ENCODE results near the gene VAC14. TPM values are rescaled to one million over a fixed set of nuclear protein-coding genes. Genes with fewer than 3 reads are reported as not detected.

VAC14 gene
- polyA plus RNA-seq, 1 of the 3 experiments (the other 2 are of a cell fraction): 33.2 TPM

DNA sequence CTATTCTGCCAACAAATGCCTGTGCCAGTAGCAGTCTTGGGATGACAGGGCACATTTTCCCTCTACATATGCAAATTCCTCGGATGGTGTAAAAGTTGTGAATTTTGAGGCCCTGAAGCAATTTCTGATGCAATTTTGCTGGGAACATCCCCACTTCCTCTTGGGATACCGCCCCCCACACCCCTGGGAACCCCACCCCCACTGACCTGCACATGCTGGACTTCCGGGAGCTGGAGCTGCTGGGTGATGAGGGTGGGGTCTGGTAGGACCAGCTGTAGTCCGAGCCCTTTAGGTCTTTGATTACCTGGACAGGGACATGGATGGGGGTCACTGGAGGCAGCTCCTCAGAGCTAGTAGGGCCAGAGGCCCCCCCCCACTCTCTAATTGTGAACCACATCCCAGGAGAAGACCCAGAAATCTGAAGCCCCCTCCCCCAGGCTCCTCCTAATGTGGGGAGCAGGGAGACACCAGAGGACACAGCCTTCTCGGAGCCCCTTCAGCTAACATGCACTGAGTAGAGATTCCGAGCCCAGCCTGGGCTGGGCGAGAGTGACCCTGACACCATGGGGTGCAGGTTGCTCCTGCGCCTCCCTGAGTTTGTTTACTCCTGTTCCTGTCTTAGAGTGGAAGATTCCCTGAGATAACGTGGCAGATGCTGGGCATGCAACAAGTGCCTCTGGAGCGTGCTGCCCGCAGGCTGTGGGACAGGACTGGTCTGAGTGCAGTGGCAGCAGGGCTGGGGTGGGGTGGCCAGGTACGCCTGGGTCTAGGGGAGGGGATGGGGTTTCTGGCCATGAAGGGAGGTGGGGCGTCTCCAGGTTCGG lies 124.1 kb downstream of the VAC14 start (continued):
- TF ChIP-seq NFIC (IDR thresholded peaks at IDR 0.05; ENCODE audit: borderline replicate concordance) (no peak), FOXJ3 (CRISPR knock-in tag; IDR thresholded peaks at IDR 0.05) (no peak), TAF1 (IDR thresholded peaks at IDR 0.05; ENCODE audit: borderline replicate concordance, low read depth, low read length) (no peak), ELF1 (IDR thresholded peaks at IDR 0.05) (no peak), GABPA (IDR thresholded peaks at IDR 0.05; ENCODE audit: low read depth) (no peak), JUND (IDR thresholded peaks at IDR 0.05) (no peak), CHD2 (IDR thresholded peaks at IDR 0.05; ENCODE audit: low read length, partially characterized antibody) (no peak)
- TF ChIP-seq, protein P1, sequence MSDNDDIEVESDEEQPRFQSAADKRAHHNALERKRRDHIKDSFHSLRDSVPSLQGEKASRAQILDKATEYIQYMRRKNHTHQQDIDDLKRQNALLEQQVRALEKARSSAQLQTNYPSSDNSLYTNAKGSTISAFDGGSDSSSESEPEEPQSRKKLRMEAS (IDR thresholded peaks at IDR 0.05; ENCODE audit: low read depth): no peak

DNA sequence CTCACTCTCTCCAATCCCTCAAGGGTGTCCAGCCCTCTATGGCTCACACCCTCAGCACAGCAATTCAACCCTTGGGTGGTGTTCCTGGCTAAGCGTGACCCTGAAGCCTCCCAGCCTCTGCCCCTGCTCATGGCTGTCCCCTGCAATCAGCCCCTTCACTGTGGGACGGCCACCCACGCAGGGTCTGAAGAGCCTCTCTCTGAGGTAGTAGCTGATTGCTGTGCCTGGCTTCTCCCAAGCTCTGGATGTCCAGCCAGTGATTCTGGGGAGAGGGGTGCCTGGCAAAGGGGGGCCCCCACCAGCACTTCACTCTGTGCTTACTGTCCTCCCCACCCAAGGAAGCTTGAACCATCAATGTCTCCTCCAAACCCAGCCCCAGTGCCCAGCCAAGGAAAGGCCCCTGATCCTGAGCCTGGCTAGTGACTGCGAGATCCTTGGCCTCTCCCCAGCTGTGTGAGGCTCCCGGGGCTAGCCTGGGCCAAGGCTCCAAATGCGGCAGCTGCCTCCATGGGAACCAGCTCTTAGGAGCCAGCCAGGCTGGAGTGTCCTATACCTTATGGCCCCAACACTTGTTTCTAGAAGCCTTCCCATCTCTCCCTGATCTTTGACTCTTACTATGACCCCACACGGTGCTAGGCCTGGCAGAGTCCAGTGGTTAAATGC lies 125.0 kb downstream of the VAC14 start:
- peaks cover 13% of the 10 kb centered on the region for H4K20me1 ChIP-seq (ENCODE audit: insufficient read depth)
- no peak overlapping the region for H2AFZ ChIP-seq (ENCODE audit: low read depth)
- no peaks in the 10 kb centered on the region; a peak in 1 of 4 replicates for H3K4me1 ChIP-seq (ENCODE audit: control insufficient read depth in 1 of 2, insufficient read depth in 2 of 2, low read depth in 1 of 2, low read length in 1 of 2)
- peaks cover 4% of the 10 kb centered on the region for H3F3A ChIP-seq (replicated peaks; ENCODE audit: insufficient read depth)
- DNase-seq: peak; percentile 17
- H3K9ac ChIP-seq: no peak overlapping the region
- TF ChIP-seq, protein P2, sequence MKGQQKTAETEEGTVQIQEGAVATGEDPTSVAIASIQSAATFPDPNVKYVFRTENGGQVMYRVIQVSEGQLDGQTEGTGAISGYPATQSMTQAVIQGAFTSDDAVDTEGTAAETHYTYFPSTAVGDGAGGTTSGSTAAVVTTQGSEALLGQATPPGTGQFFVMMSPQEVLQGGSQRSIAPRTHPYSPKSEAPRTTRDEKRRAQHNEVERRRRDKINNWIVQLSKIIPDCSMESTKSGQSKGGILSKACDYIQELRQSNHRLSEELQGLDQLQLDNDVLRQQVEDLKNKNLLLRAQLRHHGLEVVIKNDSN (IDR thresholded peaks at IDR 0.05; ENCODE audit: borderline replicate concordance, low read depth): no peak
- TF ChIP-seq JUND (IDR thresholded peaks at IDR 0.05): no peak
- TF ChIP-seq TCF12 (IDR thresholded peaks at IDR 0.05): no peak
- TF ChIP-seq RCOR1 (IDR thresholded peaks at IDR 0.05; ENCODE audit: low read length): no peak
- no peak for TF ChIP-seq SIN3A (IDR thresholded peaks at IDR 0.05; ENCODE audit: borderline replicate concordance, low read depth, low read length)
- TF ChIP-seq MEF2A (IDR thresholded peaks at IDR 0.05; ENCODE audit: borderline replicate concordance, low read depth): no peak
- TF ChIP-seq, protein P3, sequence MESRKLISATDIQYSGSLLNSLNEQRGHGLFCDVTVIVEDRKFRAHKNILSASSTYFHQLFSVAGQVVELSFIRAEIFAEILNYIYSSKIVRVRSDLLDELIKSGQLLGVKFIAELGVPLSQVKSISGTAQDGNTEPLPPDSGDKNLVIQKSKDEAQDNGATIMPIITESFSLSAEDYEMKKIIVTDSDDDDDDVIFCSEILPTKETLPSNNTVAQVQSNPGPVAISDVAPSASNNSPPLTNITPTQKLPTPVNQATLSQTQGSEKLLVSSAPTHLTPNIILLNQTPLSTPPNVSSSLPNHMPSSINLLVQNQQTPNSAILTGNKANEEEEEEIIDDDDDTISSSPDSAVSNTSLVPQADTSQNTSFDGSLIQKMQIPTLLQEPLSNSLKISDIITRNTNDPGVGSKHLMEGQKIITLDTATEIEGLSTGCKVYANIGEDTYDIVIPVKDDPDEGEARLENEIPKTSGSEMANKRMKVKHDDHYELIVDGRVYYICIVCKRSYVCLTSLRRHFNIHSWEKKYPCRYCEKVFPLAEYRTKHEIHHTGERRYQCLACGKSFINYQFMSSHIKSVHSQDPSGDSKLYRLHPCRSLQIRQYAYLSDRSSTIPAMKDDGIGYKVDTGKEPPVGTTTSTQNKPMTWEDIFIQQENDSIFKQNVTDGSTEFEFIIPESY (IDR thresholded peaks at IDR 0.05; ENCODE audit: borderline replicate concordance, low read depth): no peak
- TF ChIP-seq, protein P4, sequence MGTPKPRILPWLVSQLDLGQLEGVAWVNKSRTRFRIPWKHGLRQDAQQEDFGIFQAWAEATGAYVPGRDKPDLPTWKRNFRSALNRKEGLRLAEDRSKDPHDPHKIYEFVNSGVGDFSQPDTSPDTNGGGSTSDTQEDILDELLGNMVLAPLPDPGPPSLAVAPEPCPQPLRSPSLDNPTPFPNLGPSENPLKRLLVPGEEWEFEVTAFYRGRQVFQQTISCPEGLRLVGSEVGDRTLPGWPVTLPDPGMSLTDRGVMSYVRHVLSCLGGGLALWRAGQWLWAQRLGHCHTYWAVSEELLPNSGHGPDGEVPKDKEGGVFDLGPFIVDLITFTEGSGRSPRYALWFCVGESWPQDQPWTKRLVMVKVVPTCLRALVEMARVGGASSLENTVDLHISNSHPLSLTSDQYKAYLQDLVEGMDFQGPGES (IDR thresholded peaks at IDR 0.05; ENCODE audit: low read depth, low read length): no peak
- no peak for TF ChIP-seq GABPA (IDR thresholded peaks at IDR 0.05; ENCODE audit: low read depth)
- TF ChIP-seq RFX5 (IDR thresholded peaks at IDR 0.05; ENCODE audit: low read length): no peak
- 83% methylated on average over 7 of the region's 7 CpGs for WGBS (ENCODE audit: low lambda C conversion rate)
- H3K36me3 ChIP-seq (replicated peaks in 1 of 2; ENCODE audit: control insufficient read depth in 1 of 2, insufficient read depth in 2 of 2, low read length in 1 of 2): peaks cover 45 to 71% of the 10 kb centered on the region in 2 experiments
- H3K27me3 ChIP-seq (ENCODE audit: insufficient read depth): no peaks in the 10 kb centered on the region
- CTCF ChIA-PET: interaction anchor here (0.6 to 14.3 kb wide), 3 partner anchors 11 to 93 kb away, joined by 3 to 181 read pairs (median 3); no protein-coding TSS in a partner anchor
- no peak overlapping the region for H3K27ac ChIP-seq (ENCODE audit: low read depth in 2 of 2, low read length in 1 of 2)
- no peak overlapping the region for H3K4me2 ChIP-seq
- no peaks in the 10 kb centered on the region for H3K9me2 ChIP-seq
- H3K9me3 ChIP-seq: no peaks in the 10 kb centered on the region
- peaks cover 23% of the 10 kb centered on the region; the same call in 1 of the 2 replicates for H3K79me2 ChIP-seq (ENCODE audit: insufficient read depth)
- no peak overlapping the region for H3K4me3 ChIP-seq (ENCODE audit: low read depth in 2 of 2, low read length in 1 of 2)
- POLR2A ChIA-PET: no interaction called here

Measured in SK-N-SH (cell line).